Sigmoid colon (tissue), 4 donors: Measurements from ENCODE around the gene TP53BP2.
"Not testable (repeated sequence)": the region's sequence is repeated elsewhere in the genome, so short reads cannot be mapped to it uniquely, and the experiment has no call there.

Experiments used
- CTCF ChIP-seq, 4 experiments: fragments of 450-650 bp in 3 of 4; fragments of 200-600 bp in 1 of 4; IDR thresholded peaks; one replicate each; pipeline ENCODE4 v1.5.1; 2016 to 2019; ENCODE audit warnings: antibody characterized with exemption in 4 of 4, mild to moderate bottlenecking in 3 of 4, moderate library complexity in 2 of 4
- EP300 ChIP-seq, 4 donors: sonication (generic); formaldehyde crosslinking; IDR thresholded peaks; one replicate each; pipeline ENCODE4 v1.6.1; 2017; ENCODE audit warnings: antibody characterized with exemption in 4 of 4
- POLR2AphosphoS5 ChIP-seq, 4 donors: sonication (generic); formaldehyde crosslinking; IDR thresholded peaks; one replicate each; pipeline ENCODE4 v1.6.1; 2017; ENCODE audit warnings: antibody characterized with exemption in 4 of 4

DNA sequence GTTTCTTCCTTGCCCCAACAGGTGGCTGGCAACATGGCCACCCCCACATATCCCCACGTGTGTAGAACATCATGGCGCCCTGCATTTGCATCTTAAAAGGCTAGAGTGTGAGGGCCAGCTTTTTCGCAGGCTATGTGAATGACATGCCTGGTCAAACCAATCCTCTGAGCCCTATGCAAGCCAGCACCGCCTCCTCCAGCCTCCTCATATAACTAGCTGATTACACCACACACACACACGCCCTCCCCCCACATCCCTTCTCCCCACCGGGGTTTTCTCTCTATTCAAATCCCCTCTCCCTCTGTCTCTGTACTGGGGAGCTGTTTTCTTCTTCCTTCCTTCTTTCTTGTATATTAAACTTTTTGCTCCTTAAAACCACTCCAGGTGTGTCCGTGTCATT, 44.7 kb upstream of the TP53BP2 start:
- not testable (repeated sequence) for TF ChIP-seq EP300, POLR2AphosphoS5, CTCF (IDR thresholded peaks at IDR 0.05)
